SK-N-SH (cell line): ENCODE results near the gene PLXND1. TPM values are rescaled to one million over a fixed set of nuclear protein-coding genes. Genes with fewer than 3 reads are reported as not detected.
"Not testable (repeated sequence)": the region's sequence is repeated elsewhere in the genome, so short reads cannot be mapped to it uniquely, and the experiment has no call there.

ENCODE experiments used
- CTCF ChIA-PET: fragments of 300-600, 350-600 bp; formaldehyde crosslinking; extraction: SDS; loops from one replicate; lab custom pipeline; 2021; lab: Yijun Ruan, JAX
- POLR2A ChIA-PET: fragments of 350-600 bp; sonication (Branson Sonifier 250); formaldehyde crosslinking; extraction: SDS; loops from one replicate; lab custom pipeline; 2020; ENCODE audit warnings: antibody characterized with exemption, inconsistent platforms; lab: Yijun Ruan, JAX
- DNase-seq: peaks from one replicate; pipeline ENCODE4 v3.0.0; 2012
- H2AFZ ChIP-seq: fragments of 200-600 bp; sonication (generic); 2 replicates; pipeline ENCODE4 v1.8.1; 2016; ENCODE audit warnings: antibody characterized with exemption, mild to moderate bottlenecking, low read depth
- H3F3A ChIP-seq: fragments of 200-600 bp; sonication (generic); replicated peaks from 2 replicates; pipeline ENCODE3; 2016; ENCODE audit warnings: antibody characterized with exemption, mild to moderate bottlenecking; ENCODE audit not compliant: insufficient read depth
- H3K27ac ChIP-seq, 2 experiments: fragments of 200-500 bp in 1 of 2; fragments of 200-600 bp in 1 of 2; sonication (Bioruptor generic) in 1 of 2; sonication (generic), shearing (Covaris generic) in 1 of 2; 2 replicates each; pipeline versions ENCODE4 v1.5.1 to v1.6.1; 2014 to 2016; ENCODE audit warnings: low read depth in 2 of 2, inconsistent platforms in 1 of 2, low read length in 1 of 2, mild to moderate bottlenecking in 1 of 2, mixed read lengths in 1 of 2
- H3K27me3 ChIP-seq: fragments of 200-600 bp; sonication (generic), shearing (Covaris generic); 2 replicates; pipeline ENCODE4 v1.6.1; 2016; ENCODE audit warnings: mixed run types; ENCODE audit not compliant: insufficient read depth
- H3K36me3 ChIP-seq, 2 experiments: fragments of 200-500 bp in 1 of 2; fragments of 200-600 bp in 1 of 2; sonication (Bioruptor generic) in 1 of 2; sonication (generic) in 1 of 2; replicated peaks in 1 of 2; 2 replicates each; pipeline versions ENCODE3 to v1.5.1; 2014 to 2016; ENCODE audit warnings: low read length in 1 of 2, mild to moderate bottlenecking in 1 of 2; ENCODE audit not compliant: insufficient read depth in 2 of 2, control insufficient read depth in 1 of 2
- H3K4me1 ChIP-seq, 2 experiments: fragments of 200-500 bp in 1 of 2; fragments of 200-600 bp in 1 of 2; sonication (Bioruptor generic) in 1 of 2; sonication (generic), shearing (Covaris generic) in 1 of 2; 2 replicates each; pipeline versions ENCODE4 v1.5.1 to v1.6.1; 2014 to 2016; ENCODE audit warnings: low read depth in 1 of 2, low read length in 1 of 2, mixed run types in 1 of 2; ENCODE audit not compliant: insufficient read depth in 2 of 2, control insufficient read depth in 1 of 2
- H3K4me2 ChIP-seq: fragments of 200-600 bp; sonication (generic), shearing (Covaris generic); 2 replicates; pipeline ENCODE4 v1.6.1; 2017; ENCODE audit warnings: mixed run types
- H3K4me3 ChIP-seq, 2 experiments: fragments of 200-500 bp in 1 of 2; fragments of 200-600 bp in 1 of 2; sonication (Bioruptor generic) in 1 of 2; sonication (generic), shearing (Covaris generic) in 1 of 2; 2 replicates each; pipeline versions ENCODE4 v1.5.1 to v1.8.1; 2014 to 2016; ENCODE audit warnings: low read depth in 2 of 2, inconsistent platforms in 1 of 2, low read length in 1 of 2, mild to moderate bottlenecking in 1 of 2, mixed read lengths in 1 of 2, moderate library complexity in 1 of 2
- H3K79me2 ChIP-seq: fragments of 200-600 bp; sonication (generic); 2 replicates; pipeline ENCODE4 v1.8.1; 2017; ENCODE audit warnings: mild to moderate bottlenecking; ENCODE audit not compliant: insufficient read depth
- H3K9ac ChIP-seq: fragments of 200-600 bp; sonication (generic); 2 replicates; pipeline ENCODE4 v1.6.1; 2017; ENCODE audit warnings: mixed run types
- H3K9me2 ChIP-seq: fragments of 200-600 bp; sonication (generic); 2 replicates; pipeline ENCODE4 v1.6.1; 2017; ENCODE audit warnings: mixed run types
- H3K9me3 ChIP-seq: fragments of 200-600 bp; sonication (generic); 2 replicates; pipeline ENCODE4 v1.6.1; 2017; ENCODE audit warnings: mixed run types, mild to moderate bottlenecking, moderate library complexity
- H4K20me1 ChIP-seq: fragments of 200-600 bp; sonication (generic); 2 replicates; pipeline ENCODE4 v1.6.1; 2017; ENCODE audit warnings: mild to moderate bottlenecking, mixed run types; ENCODE audit not compliant: insufficient read depth
- CHD2 ChIP-seq: fragments of 150-350 bp; IDR thresholded peaks from 2 replicates; pipeline ENCODE4 v1.6.1; 2018; ENCODE audit warnings: low read length; ENCODE audit not compliant: partially characterized antibody
- EP300 ChIP-seq, 2 experiments: IDR thresholded peaks; 2 replicates each; pipeline versions ENCODE4 v1.4.0 to v1.6.1; 2012; ENCODE audit warnings: borderline replicate concordance in 1 of 2, low read depth in 1 of 2, low read length in 1 of 2
- EZH2phosphoT487 ChIP-seq: fragments of 200-600 bp; sonication (generic); IDR thresholded peaks from 2 replicates; pipeline ENCODE4 v1.6.1; 2017; ENCODE audit warnings: low read depth, mixed run types, mild to moderate bottlenecking, antibody characterized with exemption, moderate library complexity, borderline replicate concordance
- GABPA ChIP-seq: IDR thresholded peaks from 2 replicates; pipeline ENCODE4 v1.4.0; 2012; ENCODE audit warnings: low read depth, mild to moderate bottlenecking
- JUND ChIP-seq: IDR thresholded peaks from 2 replicates; pipeline ENCODE4 v1.4.0; 2012
- MEF2A ChIP-seq: IDR thresholded peaks from 2 replicates; pipeline ENCODE4 v1.4.0; 2012; ENCODE audit warnings: low read depth, borderline replicate concordance
- NRF1 ChIP-seq: IDR thresholded peaks from 2 replicates; pipeline ENCODE4 v1.6.1; 2012; ENCODE audit warnings: low read depth, mild to moderate bottlenecking, low read length
- PBX3 ChIP-seq: IDR thresholded peaks from 2 replicates; pipeline ENCODE4; 2012
- POLR2AphosphoS5 ChIP-seq: IDR thresholded peaks from 2 replicates; pipeline ENCODE4 v1.6.1; 2012; ENCODE audit warnings: low read depth, low read length
- RCOR1 ChIP-seq: fragments of 150-350 bp; IDR thresholded peaks from 2 replicates; pipeline ENCODE4 v1.6.1; 2017; ENCODE audit warnings: antibody characterized with exemption, low read length
- SIN3A ChIP-seq: IDR thresholded peaks from 2 replicates; pipeline ENCODE4 v1.6.1; 2012; ENCODE audit warnings: low read depth, mild to moderate bottlenecking, low read length, moderate library complexity, borderline replicate concordance
- SMC3 ChIP-seq: IDR thresholded peaks from 2 replicates; pipeline ENCODE4 v1.6.1; 2012; ENCODE audit warnings: low read depth, low read length, improper control_type of control experiment
- TAF1 ChIP-seq: IDR thresholded peaks from 2 replicates; pipeline ENCODE4 v1.6.1; 2012; ENCODE audit warnings: low read depth, mild to moderate bottlenecking, low read length, moderate library complexity, borderline replicate concordance
- TCF12 ChIP-seq: IDR thresholded peaks from 2 replicates; pipeline ENCODE4 v1.4.0; 2012
- USF2 ChIP-seq: fragments of 150-350 bp; IDR thresholded peaks from 2 replicates; pipeline ENCODE4 v1.6.1; 2017; ENCODE audit warnings: antibody characterized with exemption, low read length, low read depth, borderline replicate concordance
- YY1 ChIP-seq: IDR thresholded peaks from 2 replicates; pipeline ENCODE4 v1.4.0; 2012; ENCODE audit warnings: low read depth, mild to moderate bottlenecking
- ZBTB33 ChIP-seq: IDR thresholded peaks from 2 replicates; pipeline ENCODE4 v1.4.0; 2012; ENCODE audit warnings: low read depth, borderline replicate concordance
- WGBS: methylation state at CpG from one replicate; pipeline ENCODE4 v1.1.6; 2017; ENCODE audit warnings: low lambda C conversion rate; 5-methylcytosine and 5-hydroxymethylcytosine counted together
- polyA plus RNA-seq, 3 experiments: library from polyadenylated mRNA; depleted of rRNA; stranded (reverse); fragments of >200 nt; gene quantifications; 2 replicates each; pipeline ENCODE4 v1.2.3, GENCODE V29; 2012

The PLXND1 gene
- polyA plus RNA-seq, 1 of the 3 experiments (the other 2 are of a cell fraction): 53.5 TPM

- H3K4me1 ChIP-seq, H4K20me1 ChIP-seq, H3F3A ChIP-seq, H3K27me3 ChIP-seq, H3K9me3 ChIP-seq, H3K4me2 ChIP-seq, H3K4me3 ChIP-seq, H3K9me2 ChIP-seq, POLR2A ChIA-PET, H3K27ac ChIP-seq, H3K79me2 ChIP-seq, H3K9ac ChIP-seq, DNase-seq, H3K36me3 ChIP-seq, H2AFZ ChIP-seq: not testable (repeated sequence)
- WGBS: 92% methylated on average over 17 of the region's 25 CpGs
- CTCF ChIA-PET: interaction anchor here (1.0 kb wide), 1 partner anchor 427 kb away, joined by 3 read pairs; no protein-coding TSS in a partner anchor
Observed at GRCh38 chr3:129515108-129515820, 91.2 kb downstream of the PLXND1 start.

- 100% methylated on average over 6 of the region's 6 CpGs for WGBS
- no peak for DNase-seq
- CTCF ChIA-PET: interaction anchor here (1.0 kb wide), 1 partner anchor 428 kb away, joined by 3 read pairs; no protein-coding TSS in a partner anchor
Observed at GRCh38 chr3:129514563-129514962, 91.9 kb downstream of the PLXND1 start.

More at GRCh38 chr3:129514563-129514962, 91.9 kb downstream of the PLXND1 start:
- no peak for TF ChIP-seq MEF2A
- no peak for TF ChIP-seq YY1
- no peak for TF ChIP-seq CHD2
- TF ChIP-seq GABPA: no peak
- TF ChIP-seq RCOR1: no peak
- no peak for TF ChIP-seq PBX3
- TF ChIP-seq ZBTB33: no peak
- TF ChIP-seq POLR2AphosphoS5: no peak
- no peak for TF ChIP-seq JUND
- TF ChIP-seq USF2: no peak
- no peak for TF ChIP-seq EZH2phosphoT487
- TF ChIP-seq SIN3A: no peak
- no peak for TF ChIP-seq NRF1
- TF ChIP-seq TAF1: no peak
- TF ChIP-seq SMC3: no peak
- TF ChIP-seq EP300 (IDR thresholded peaks at IDR 0.05; ENCODE audit: borderline replicate concordance in 1 of 2, low read depth in 1 of 2, low read length in 1 of 2): no peak
- TF ChIP-seq TCF12: no peak
- Histone ChIP-seq H3K4me2 (no peak overlapping the region), H3K9ac (no peak overlapping the region), H3K36me3 (peaks cover 0 to 2% of the 10 kb centered on the region in 2 experiments), H3K4me3 (no peak overlapping the region), H3F3A (no peaks in the 10 kb centered on the region), H2AFZ (no peak overlapping the region), H3K9me3 (no peaks in the 10 kb centered on the region), H4K20me1 (no peaks in the 10 kb centered on the region), H3K9me2 (no peaks in the 10 kb centered on the region), H3K79me2 (no peaks in the 10 kb centered on the region), H3K27me3 (no peaks in the 10 kb centered on the region), H3K4me1 (peaks cover 0 to under 1% of the 10 kb centered on the region in 2 experiments; a peak in 1 of 4 replicates), H3K27ac (no peak overlapping the region)
- POLR2A ChIA-PET: no interaction called here
